K562 (cell line): ENCODE measurements around the gene CRYBA1.

Source experiments
- CBX3 ChIP-seq, 2 experiments: IDR thresholded peaks; 1 replicate in 1 of 2; 2 replicates in 1 of 2; pipeline ENCODE4 v1.6.1; 2012; ENCODE audit warnings: inconsistent platforms in 2 of 2, low read length in 2 of 2, borderline replicate concordance in 1 of 2, control low read depth in 1 of 2
- FOXP1 ChIP-seq: sonication (generic); formaldehyde crosslinking; IDR thresholded peaks from 2 replicates; pipeline ENCODE4 v1.8.0; 2022; ENCODE audit warnings: mild to moderate bottlenecking, missing genetic modification reagents
- POLR2A ChIP-seq: fragments of 450-650 bp; conservative IDR thresholded peaks from 2 replicates; pipeline ENCODE4 v1.6.1; 2016
- POLR2AphosphoS2 ChIP-seq: IDR thresholded peaks from 2 replicates; pipeline ENCODE4 v1.6.1; 2012; ENCODE audit warnings: low read length, improper control_type of control experiment
- RBBP5 ChIP-seq: fragments of 200-600 bp; sonication (generic); IDR thresholded peaks from 2 replicates; pipeline ENCODE4 v1.6.1; 2012; ENCODE audit warnings: borderline replicate concordance, mild to moderate bottlenecking, low read length, control low read depth, inconsistent platforms; ENCODE audit not compliant: insufficient read depth, poor library complexity, severe bottlenecking
- SMARCA4 ChIP-seq: fragments of 450-650 bp; IDR thresholded peaks from 2 replicates; pipeline ENCODE4 v1.6.1; 2016
- TAF1 ChIP-seq: IDR thresholded peaks from 2 replicates; pipeline ENCODE4 v1.6.1; 2011; ENCODE audit warnings: mild to moderate bottlenecking, low read length, moderate library complexity; ENCODE audit not compliant: insufficient read depth, control insufficient read depth, severe bottlenecking; ENCODE audit errors: extremely low read depth
- U2AF1 ChIP-seq: fragments of 200-400 bp; formaldehyde crosslinking; optimal IDR thresholded peaks from 2 replicates; pipeline ENCODE3; 2017; ENCODE audit warnings: mild to moderate bottlenecking, low read depth, low read length, moderate library complexity
- TF ChIP-seq, protein P1 (sequence below), 3 experiments: IDR thresholded peaks in 2 of 3; conservative IDR thresholded peaks in 1 of 3; 2 replicates each; pipeline ENCODE4 v1.5.1; 2011 to 2012; ENCODE audit warnings: low read length in 3 of 3, mild to moderate bottlenecking in 3 of 3, control low read depth in 2 of 3, improper control_type of control experiment in 1 of 3, inconsistent platforms in 1 of 3, low read depth in 1 of 3, mixed read lengths in 1 of 3, moderate library complexity in 1 of 3; ENCODE audit not compliant: insufficient read depth in 2 of 3
- TF ChIP-seq, protein P2 (sequence below): IDR thresholded peaks from 2 replicates; pipeline ENCODE4 v1.6.1; 2016; ENCODE audit warnings: missing genetic modification characterization, missing compliant biosample characterization
- TF ChIP-seq, protein P3 (sequence below): sonication (generic); formaldehyde crosslinking; IDR thresholded peaks from 2 replicates; pipeline ENCODE4 v1.9.0; 2022; ENCODE audit warnings: mild to moderate bottlenecking, missing genetic modification reagents

DNA sequence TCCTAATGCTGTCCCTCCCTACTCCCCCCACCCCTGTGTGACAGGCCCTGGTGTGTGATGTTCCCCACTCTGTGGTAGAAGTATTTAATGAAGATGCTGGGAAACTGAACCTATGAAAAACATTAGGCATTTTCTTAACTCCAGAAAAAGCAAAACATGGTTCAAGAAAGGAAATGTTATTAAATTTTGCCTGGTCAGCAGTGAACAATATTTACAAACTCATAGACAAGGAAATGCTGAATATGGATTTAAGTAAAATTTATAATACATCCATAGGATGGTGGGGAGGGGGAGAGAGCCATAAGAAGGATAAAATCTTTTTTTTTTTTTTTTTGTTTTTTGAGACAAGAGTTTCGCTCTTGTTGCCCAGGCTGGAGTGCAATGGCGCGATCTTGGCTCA is 10.8 kb upstream of the CRYBA1 start:
- TF ChIP-seq CBX3 (IDR thresholded peaks at IDR 0.05; ENCODE audit: borderline replicate concordance in 1 of 2, low read length in 2 of 2) (no peak), U2AF1 (no peak), TAF1 (no peak), POLR2A (no peak), FOXP1 (no peak), POLR2AphosphoS2 (no peak), RBBP5 (no peak), SMARCA4 (no peak)
- TF ChIP-seq, protein P1, sequence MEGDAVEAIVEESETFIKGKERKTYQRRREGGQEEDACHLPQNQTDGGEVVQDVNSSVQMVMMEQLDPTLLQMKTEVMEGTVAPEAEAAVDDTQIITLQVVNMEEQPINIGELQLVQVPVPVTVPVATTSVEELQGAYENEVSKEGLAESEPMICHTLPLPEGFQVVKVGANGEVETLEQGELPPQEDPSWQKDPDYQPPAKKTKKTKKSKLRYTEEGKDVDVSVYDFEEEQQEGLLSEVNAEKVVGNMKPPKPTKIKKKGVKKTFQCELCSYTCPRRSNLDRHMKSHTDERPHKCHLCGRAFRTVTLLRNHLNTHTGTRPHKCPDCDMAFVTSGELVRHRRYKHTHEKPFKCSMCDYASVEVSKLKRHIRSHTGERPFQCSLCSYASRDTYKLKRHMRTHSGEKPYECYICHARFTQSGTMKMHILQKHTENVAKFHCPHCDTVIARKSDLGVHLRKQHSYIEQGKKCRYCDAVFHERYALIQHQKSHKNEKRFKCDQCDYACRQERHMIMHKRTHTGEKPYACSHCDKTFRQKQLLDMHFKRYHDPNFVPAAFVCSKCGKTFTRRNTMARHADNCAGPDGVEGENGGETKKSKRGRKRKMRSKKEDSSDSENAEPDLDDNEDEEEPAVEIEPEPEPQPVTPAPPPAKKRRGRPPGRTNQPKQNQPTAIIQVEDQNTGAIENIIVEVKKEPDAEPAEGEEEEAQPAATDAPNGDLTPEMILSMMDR (IDR thresholded peaks at IDR 0.05 in 2 of 3, conservative IDR thresholded peaks at IDR 0.05 in 1 of 3; ENCODE audit: insufficient read depth in 2 of 3, low read depth in 1 of 3, low read length in 3 of 3) = no peak
- TF ChIP-seq, protein P2, sequence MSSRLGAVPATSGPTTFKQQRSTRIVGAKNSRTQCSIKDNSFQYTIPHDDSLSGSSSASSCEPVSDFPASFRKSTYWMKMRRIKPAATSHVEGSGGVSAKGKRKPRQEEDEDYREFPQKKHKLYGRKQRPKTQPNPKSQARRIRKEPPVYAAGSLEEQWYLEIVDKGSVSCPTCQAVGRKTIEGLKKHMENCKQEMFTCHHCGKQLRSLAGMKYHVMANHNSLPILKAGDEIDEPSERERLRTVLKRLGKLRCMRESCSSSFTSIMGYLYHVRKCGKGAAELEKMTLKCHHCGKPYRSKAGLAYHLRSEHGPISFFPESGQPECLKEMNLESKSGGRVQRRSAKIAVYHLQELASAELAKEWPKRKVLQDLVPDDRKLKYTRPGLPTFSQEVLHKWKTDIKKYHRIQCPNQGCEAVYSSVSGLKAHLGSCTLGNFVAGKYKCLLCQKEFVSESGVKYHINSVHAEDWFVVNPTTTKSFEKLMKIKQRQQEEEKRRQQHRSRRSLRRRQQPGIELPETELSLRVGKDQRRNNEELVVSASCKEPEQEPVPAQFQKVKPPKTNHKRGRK (tag) = no peak
- TF ChIP-seq, protein P3, sequence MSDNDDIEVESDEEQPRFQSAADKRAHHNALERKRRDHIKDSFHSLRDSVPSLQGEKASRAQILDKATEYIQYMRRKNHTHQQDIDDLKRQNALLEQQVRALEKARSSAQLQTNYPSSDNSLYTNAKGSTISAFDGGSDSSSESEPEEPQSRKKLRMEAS (CRISPR knock-in tag) = no peak
